Left forelimb (tissue), 1 donor: ENCODE measurements around the gene CHST11.

Experiments used
- DNase-seq: peaks from one replicate; pipeline ENCODE4 v3.0.0-alpha.2; 2018; ENCODE audit warnings: low spot score

Gene CHST11

DNA sequence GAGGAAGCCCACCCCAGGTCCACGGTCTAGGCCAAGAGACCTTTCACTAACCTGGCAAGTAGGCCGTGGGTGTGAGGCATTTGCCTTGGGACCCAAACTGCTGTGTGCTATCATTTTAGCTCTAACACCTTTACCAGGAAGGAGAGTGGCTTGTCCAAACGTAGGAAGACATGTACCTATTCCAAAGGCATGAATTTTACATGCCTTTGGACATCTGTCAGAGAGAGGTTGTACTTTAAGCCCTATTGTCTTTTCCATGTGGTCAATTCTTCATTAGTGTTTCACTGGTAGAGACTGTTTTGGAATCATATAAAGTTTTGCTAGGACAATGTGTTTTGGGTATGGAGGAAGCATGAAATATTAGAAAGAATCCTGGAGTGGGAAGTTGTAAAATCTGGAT lies 352.5 kb downstream of the CHST11 start:
- DNase-seq = no peak

DNA sequence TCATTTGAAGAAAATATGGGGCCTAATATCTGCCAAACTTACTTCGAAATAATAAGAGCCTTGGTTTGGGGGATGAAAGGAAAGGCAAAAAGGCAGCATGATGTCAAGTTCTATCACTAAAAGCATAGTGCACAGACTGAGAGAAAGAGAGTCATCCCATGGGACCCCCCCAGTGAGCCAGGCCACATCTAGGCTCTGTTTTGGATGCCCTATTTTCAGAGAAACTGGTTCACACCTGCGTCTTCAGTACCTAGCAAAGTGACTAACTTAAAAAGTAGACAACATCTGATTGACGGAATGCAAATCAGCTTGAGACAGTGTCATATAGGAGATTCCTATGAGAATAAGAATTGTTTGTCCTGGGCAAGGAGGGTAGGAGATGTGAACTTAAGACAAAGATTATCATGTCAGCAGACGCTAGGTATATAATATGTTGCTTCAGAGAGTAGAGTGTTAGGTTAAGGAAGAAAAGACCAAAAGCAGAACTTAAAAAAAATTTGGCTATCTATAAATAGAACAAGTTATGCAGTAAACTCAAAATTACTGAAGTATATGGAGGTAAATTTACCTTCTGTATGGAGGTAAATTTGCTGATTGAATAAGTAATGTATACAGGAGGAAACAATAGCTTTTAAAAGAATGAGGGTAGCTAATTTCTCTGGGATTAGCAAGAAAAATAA lies 353.1 kb downstream of the CHST11 start:
- no peak for DNase-seq
